GM18502 (cell line): ENCODE results near the gene CHI3L1.

Experiments
- ATAC-seq: cut with Tn5 transposase; IDR thresholded peaks from one replicate; pipeline ENCODE4 v1.9.1; 2021; ENCODE audit warnings: mild to moderate bottlenecking; ENCODE audit not compliant: unreplicated experiment, poor library complexity

Gene CHI3L1

GRCh38 chr1:203139976-203140475 is 46.5 kb downstream of the CHI3L1 start:
- ATAC-seq, result no peak

- no peak for ATAC-seq
Measured at GRCh38 chr1:203138066-203138465, 48.4 kb downstream of the CHI3L1 start.

DNA sequence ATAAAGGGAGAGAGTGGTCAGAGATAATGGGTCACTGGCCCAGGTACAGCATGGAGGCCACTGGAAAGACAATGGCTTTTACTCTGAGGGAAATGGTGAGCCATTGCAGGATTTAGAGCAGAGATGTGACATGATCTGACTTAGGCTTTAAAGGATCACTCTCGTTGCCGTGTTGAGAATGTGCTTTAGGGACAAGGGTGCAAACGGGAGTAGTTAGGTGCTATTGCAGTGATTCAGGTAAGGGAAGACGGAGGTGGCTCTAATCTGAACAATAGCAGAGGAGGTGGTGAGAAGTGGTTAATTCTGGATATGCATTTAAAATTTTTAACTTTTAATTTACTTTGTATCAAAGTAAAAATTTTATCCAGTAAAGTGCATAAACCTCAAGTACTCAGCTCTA is 49.2 kb downstream of the CHI3L1 start:
- ATAC-seq, result no peak

GRCh38 chr1:203136409-203137042 is 50.0 kb downstream of the CHI3L1 start:
- ATAC-seq, result no peak

GRCh38 chr1:203135636-203136305 is 50.7 kb downstream of the CHI3L1 start:
- no peak for ATAC-seq

- ATAC-seq, result no peak
Measured at GRCh38 chr1:203133970-203134725, 52.4 kb downstream of the CHI3L1 start.

DNA sequence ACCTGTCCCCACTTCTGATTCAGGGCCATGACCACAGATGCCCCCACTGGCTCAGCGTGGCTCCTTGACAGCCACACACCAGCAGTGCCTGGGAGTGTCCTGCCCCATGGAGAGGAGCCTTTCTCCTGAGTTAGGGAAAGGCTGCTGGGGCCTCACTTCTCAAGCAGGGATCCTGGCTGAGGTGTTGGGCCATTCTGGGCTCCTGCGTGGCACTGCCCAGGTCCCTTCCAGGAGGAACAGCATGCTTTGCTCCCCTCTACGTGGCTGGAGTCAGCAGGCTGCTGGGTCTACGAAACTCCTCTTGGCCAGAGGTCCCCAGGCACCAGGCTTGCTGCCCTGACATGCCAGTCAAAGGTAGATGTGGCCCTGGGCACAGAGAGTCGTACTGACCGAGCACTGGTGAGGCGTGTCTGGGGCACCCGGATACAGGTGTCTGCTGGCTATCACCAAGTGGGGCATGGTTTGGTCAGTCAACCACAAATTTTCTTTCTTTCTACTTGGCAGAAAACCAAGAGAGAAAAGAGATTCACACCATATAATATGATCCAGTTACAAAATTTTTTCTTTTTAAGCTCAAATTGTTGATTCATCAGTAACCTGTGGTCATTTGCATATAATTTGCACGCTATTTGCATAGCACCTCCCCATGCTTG is 54.8 kb downstream of the CHI3L1 start:
- no peak for ATAC-seq

DNA sequence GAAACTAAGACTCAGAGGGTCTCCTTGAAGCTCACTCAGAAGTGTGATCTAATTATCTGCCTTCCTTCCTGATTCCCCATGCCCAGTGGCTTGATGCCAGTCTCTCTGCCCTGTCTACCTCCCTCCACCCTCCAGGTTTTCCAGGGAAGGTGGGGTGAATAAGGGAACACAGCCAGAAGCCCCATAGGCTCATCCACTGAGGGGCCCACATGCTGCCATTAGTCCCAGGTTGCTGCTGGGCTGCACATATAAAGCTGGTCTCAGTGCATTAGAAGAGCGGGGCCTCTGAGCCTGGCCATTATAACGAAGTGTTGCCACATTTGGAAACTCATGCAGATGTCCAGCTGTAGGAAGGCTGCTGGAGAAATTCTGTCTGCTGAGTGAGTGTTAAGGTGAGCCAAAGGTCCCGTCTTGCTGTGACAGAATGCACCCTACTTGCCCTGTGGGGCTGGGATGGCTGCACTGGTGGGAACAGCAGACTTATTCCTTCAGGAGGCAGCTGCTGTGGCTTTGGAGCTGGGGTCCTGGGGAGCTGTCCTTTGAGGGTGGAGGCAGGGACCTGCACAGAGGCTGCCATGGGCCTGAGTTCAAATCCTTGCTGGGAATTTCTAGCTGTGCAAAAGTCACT is 56.0 kb downstream of the CHI3L1 start:
- no peak for ATAC-seq

DNA sequence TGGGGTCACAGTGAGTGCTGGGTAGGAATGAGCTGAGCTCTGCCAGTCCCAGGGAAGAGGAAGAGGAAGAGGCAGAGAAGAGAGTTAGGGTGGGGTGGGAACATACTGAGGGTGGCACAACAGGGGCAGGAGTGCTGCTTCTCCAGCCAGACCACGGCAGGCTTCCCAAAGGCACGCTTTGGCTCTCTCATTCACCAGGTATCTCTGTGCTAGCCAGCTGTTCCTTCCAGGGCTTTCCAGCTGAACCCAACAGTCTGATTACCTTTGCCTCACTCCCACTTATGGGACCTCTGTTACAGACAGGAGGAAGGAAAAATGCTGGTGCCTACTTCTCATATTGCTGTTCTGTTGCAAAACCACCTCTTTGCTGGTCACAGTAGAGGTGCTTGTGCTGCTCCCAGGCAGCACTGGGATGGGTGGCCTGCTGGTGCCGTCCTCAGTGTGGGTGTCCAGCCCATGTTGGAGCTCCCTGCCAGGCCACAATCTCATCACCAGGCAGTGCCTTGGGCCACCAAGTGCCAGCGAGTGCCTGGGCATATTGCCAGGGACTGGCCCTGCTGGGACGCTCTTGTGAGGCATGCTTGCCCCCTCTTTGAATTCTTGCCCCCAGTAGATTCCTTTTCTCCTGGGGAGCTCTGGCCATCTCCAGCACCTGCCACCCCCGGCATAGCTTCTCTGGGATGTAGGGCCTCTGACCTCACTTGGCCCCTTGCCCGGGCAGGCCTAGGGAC is 56.8 kb downstream of the CHI3L1 start:
- ATAC-seq, result no peak
